Measurements from ENCODE around the gene LHFPL2.

LHFPL2 gene

GRCh38 chr5:78544561-78545201 lies 103.9 kb downstream of the LHFPL2 start:
- peak; percentile 82 for DNase-seq (ENCODE audit: low read depth, low spot score)

- no peak for DNase-seq (ENCODE audit: low read depth, low spot score)
Measured at GRCh38 chr5:78543916-78544315, 104.7 kb downstream of the LHFPL2 start.

- DNase-seq (ENCODE audit: low read depth, low spot score): no peak
Measured at GRCh38 chr5:78543292-78543691, 105.3 kb downstream of the LHFPL2 start.

GRCh38 chr5:78542321-78542840 lies 106.2 kb downstream of the LHFPL2 start:
- DNase-seq (ENCODE audit: low read depth, low spot score): no peak

- no peak for DNase-seq (ENCODE audit: low read depth, low spot score)
Measured at GRCh38 chr5:78541086-78541654, 107.4 kb downstream of the LHFPL2 start.

- DNase-seq (ENCODE audit: low read depth, low spot score): no peak
Measured at GRCh38 chr5:78540335-78541085, 108.1 kb downstream of the LHFPL2 start.

GRCh38 chr5:78538240-78538850 lies 110.2 kb downstream of the LHFPL2 start:
- no peak for DNase-seq (ENCODE audit: low read depth, low spot score)

GRCh38 chr5:78537821-78538220 lies 110.8 kb downstream of the LHFPL2 start:
- no peak for DNase-seq (ENCODE audit: low read depth, low spot score)

GRCh38 chr5:78537411-78537810 lies 111.2 kb downstream of the LHFPL2 start:
- DNase-seq (ENCODE audit: low read depth, low spot score): no peak

GRCh38 chr5:78536661-78537196 lies 111.8 kb downstream of the LHFPL2 start:
- no peak for DNase-seq (ENCODE audit: low read depth, low spot score)

- no peak for DNase-seq (ENCODE audit: low read depth, low spot score)
Measured at GRCh38 chr5:78534905-78535200, 113.7 kb downstream of the LHFPL2 start.

- DNase-seq (ENCODE audit: low read depth, low spot score): no peak
Measured at GRCh38 chr5:78534148-78534904, 114.2 kb downstream of the LHFPL2 start.

- DNase-seq (ENCODE audit: low read depth, low spot score): no peak
Measured at GRCh38 chr5:78533356-78533755, 115.2 kb downstream of the LHFPL2 start.

GRCh38 chr5:78530342-78531096 lies 118.1 kb downstream of the LHFPL2 start:
- no peak for DNase-seq (ENCODE audit: low read depth, low spot score)

- DNase-seq (ENCODE audit: low read depth, low spot score): no peak
Measured at GRCh38 chr5:78527925-78528324, 120.6 kb downstream of the LHFPL2 start.

GRCh38 chr5:78527054-78527859 lies 121.3 kb downstream of the LHFPL2 start:
- DNase-seq (ENCODE audit: low read depth, low spot score): peak; percentile 85

- no peak for DNase-seq (ENCODE audit: low read depth, low spot score)
Measured at GRCh38 chr5:78526049-78526525, 122.5 kb downstream of the LHFPL2 start.

- no peak for DNase-seq (ENCODE audit: low read depth, low spot score)
Measured at GRCh38 chr5:78523314-78524193, 125.0 kb downstream of the LHFPL2 start.

All from smooth muscle cell of the brain vasculature (primary cell).